ENCODE measurements around the gene WDR82.

The WDR82 gene

GRCh38 chr3:52210550-52211046 is 67.9 kb downstream of the WDR82 start:
- DNase-seq (ENCODE audit: low read depth) = no peak
- no peak overlapping the region for H3K4me3 ChIP-seq (ENCODE audit: low read depth, low read length)
- TF ChIP-seq CTCF (IDR thresholded peaks at IDR 0.05; ENCODE audit: insufficient read depth, low read depth, low read length, missing control alignments) = no peak

GRCh38 chr3:52210037-52210436 is 68.4 kb downstream of the WDR82 start:
- H3K4me3 ChIP-seq (ENCODE audit: low read depth, low read length) = no peak overlapping the region
- no peak for TF ChIP-seq CTCF (IDR thresholded peaks at IDR 0.05; ENCODE audit: insufficient read depth, low read depth, low read length, missing control alignments)
- DNase-seq (ENCODE audit: low read depth) = no peak

GRCh38 chr3:52208556-52208955 is 69.9 kb downstream of the WDR82 start:
- DNase-seq (ENCODE audit: low read depth) = no peak
- TF ChIP-seq CTCF (IDR thresholded peaks at IDR 0.05; ENCODE audit: insufficient read depth, low read depth, low read length, missing control alignments) = no peak
- no peak overlapping the region for H3K4me3 ChIP-seq (ENCODE audit: low read depth, low read length)

GRCh38 chr3:52205727-52206372 is 72.6 kb downstream of the WDR82 start:
- no peak for DNase-seq (ENCODE audit: low read depth)
- no peak for TF ChIP-seq CTCF (IDR thresholded peaks at IDR 0.05; ENCODE audit: insufficient read depth, low read depth, low read length, missing control alignments)
- no peak overlapping the region for H3K4me3 ChIP-seq (ENCODE audit: low read depth, low read length)

All from GM12865 (cell line).